NB4 (cell line): Measurements from ENCODE around the gene GALK2.

Experiments
- POLR2A ChIP-seq: IDR thresholded peaks from 2 replicates; pipeline ENCODE4 v1.6.1; 2011; ENCODE audit warnings: mild to moderate bottlenecking; ENCODE audit not compliant: insufficient read length; ENCODE audit errors: extremely low read depth
- TF ChIP-seq, protein P1 (sequence below): IDR thresholded peaks from 2 replicates; pipeline ENCODE4 v1.6.1; 2011; ENCODE audit warnings: low read depth, low read length
- TF ChIP-seq, protein P2 (sequence below): IDR thresholded peaks from one replicate; pipeline ENCODE4 v1.5.1; 2012; ENCODE audit warnings: low read depth, low read length

- TF ChIP-seq, protein P1, sequence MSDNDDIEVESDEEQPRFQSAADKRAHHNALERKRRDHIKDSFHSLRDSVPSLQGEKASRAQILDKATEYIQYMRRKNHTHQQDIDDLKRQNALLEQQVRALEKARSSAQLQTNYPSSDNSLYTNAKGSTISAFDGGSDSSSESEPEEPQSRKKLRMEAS: no peak
- no peak for TF ChIP-seq POLR2A
- TF ChIP-seq, protein P2, sequence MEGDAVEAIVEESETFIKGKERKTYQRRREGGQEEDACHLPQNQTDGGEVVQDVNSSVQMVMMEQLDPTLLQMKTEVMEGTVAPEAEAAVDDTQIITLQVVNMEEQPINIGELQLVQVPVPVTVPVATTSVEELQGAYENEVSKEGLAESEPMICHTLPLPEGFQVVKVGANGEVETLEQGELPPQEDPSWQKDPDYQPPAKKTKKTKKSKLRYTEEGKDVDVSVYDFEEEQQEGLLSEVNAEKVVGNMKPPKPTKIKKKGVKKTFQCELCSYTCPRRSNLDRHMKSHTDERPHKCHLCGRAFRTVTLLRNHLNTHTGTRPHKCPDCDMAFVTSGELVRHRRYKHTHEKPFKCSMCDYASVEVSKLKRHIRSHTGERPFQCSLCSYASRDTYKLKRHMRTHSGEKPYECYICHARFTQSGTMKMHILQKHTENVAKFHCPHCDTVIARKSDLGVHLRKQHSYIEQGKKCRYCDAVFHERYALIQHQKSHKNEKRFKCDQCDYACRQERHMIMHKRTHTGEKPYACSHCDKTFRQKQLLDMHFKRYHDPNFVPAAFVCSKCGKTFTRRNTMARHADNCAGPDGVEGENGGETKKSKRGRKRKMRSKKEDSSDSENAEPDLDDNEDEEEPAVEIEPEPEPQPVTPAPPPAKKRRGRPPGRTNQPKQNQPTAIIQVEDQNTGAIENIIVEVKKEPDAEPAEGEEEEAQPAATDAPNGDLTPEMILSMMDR: no peak
Observed at GRCh38 chr15:49190586-49190985, 20.5 kb downstream of the GALK2 start.
